Endothelial cell of umbilical vein (primary cell): ENCODE results near the gene F2RL2. TPM values are rescaled to one million over a fixed set of nuclear protein-coding genes. Genes with fewer than 3 reads are reported as not detected.

Source experiments
- BruUV-seq: library from RNA; stranded (reverse); fragments of 400-500 nt; replicated peaks from 2 replicates; lab custom pipeline; 2021; lab: Mats Ljungman, UMichigan
- CTCF ChIA-PET: fragments of 300-600, 350-600 bp; sonication (Branson Sonifier 250); formaldehyde crosslinking; loops from one replicate; lab custom pipeline; 2021; ENCODE audit warnings: antibody characterized with exemption, inconsistent platforms; lab: Charles Lee
- POLR2A ChIA-PET: fragments of 300-600, 350-600 bp; sonication (Branson Sonifier 250); formaldehyde crosslinking; loops from one replicate; lab custom pipeline; 2021; ENCODE audit warnings: antibody characterized with exemption, inconsistent platforms; lab: Charles Lee
- DNase-seq: peaks from one replicate; pipeline ENCODE4 v3.0.0-alpha.2; 2011; ENCODE audit warnings: low read depth, low spot score
- FAIRE-seq: peaks from 2 replicates; lab custom pipeline; 2011; peaks lifted over from hg19 to GRCh38; lab: Jason Lieb, UNC
- H2AFZ ChIP-seq: 2 replicates; pipeline ENCODE4 v1.6.0; 2012; ENCODE audit warnings: low read depth, low read length, control low read depth, inconsistent platforms
- H3K27ac ChIP-seq: 2 replicates; pipeline ENCODE4 v1.5.1; 2011; ENCODE audit warnings: low read depth, mild to moderate bottlenecking, control low read depth, low read length, moderate library complexity; ENCODE audit not compliant: insufficient read depth
- H3K27me3 ChIP-seq, 2 experiments: 2 replicates each; pipeline versions ENCODE4 v1.6.0 to v1.6.1; 2011; ENCODE audit warnings: low read length in 2 of 2, mixed read lengths in 1 of 2; ENCODE audit not compliant: control insufficient read depth in 2 of 2, insufficient read depth in 2 of 2
- H3K36me3 ChIP-seq, 2 experiments: 2 replicates in 1 of 2; 3 replicates in 1 of 2; pipeline ENCODE4 v1.5.1; 2011; ENCODE audit warnings: low read length in 2 of 2, mild to moderate bottlenecking in 1 of 2, moderate library complexity in 1 of 2; ENCODE audit not compliant: control insufficient read depth in 2 of 2, insufficient read depth in 2 of 2; ENCODE audit errors: extremely low read depth in 1 of 2
- H3K4me1 ChIP-seq: 3 replicates; pipeline ENCODE4 v1.5.1; 2011; ENCODE audit warnings: mild to moderate bottlenecking, low read length; ENCODE audit not compliant: control insufficient read depth, insufficient read depth; ENCODE audit errors: extremely low read depth
- H3K4me2 ChIP-seq: 2 replicates; pipeline ENCODE4 v1.6.1; 2011; ENCODE audit warnings: low read length, control low read depth, mixed read lengths; ENCODE audit not compliant: insufficient read depth
- H3K4me3 ChIP-seq, 3 experiments: fragments of 200-600 bp in 1 of 3; sonication (generic), shearing (Covaris generic) in 1 of 3; replicated peaks in 1 of 3; 2 replicates each; pipeline ENCODE4 v1.5.1; 2011 to 2016; ENCODE audit warnings: control low read depth in 3 of 3, low read length in 3 of 3, mild to moderate bottlenecking in 2 of 3, inconsistent platforms in 1 of 3, low read depth in 1 of 3, moderate library complexity in 1 of 3; ENCODE audit not compliant: insufficient read depth in 1 of 3
- H3K79me2 ChIP-seq: 2 replicates; pipeline ENCODE4 v1.6.0; 2012; ENCODE audit warnings: low read length, inconsistent platforms; ENCODE audit not compliant: control insufficient read depth, insufficient read depth
- H3K9ac ChIP-seq: replicated peaks from 2 replicates; pipeline ENCODE3; 2011; ENCODE audit warnings: low read length, control low read depth; ENCODE audit not compliant: insufficient read depth; ENCODE audit errors: extremely low read depth
- H3K9me1 ChIP-seq: replicated peaks from 3 replicates; pipeline ENCODE4 v1.6.0; 2011; ENCODE audit warnings: mild to moderate bottlenecking, low read length; ENCODE audit not compliant: control insufficient read depth, insufficient read depth; ENCODE audit errors: extremely low read depth
- H3K9me3 ChIP-seq: replicated peaks from 2 replicates; pipeline ENCODE4 v1.5.1; 2012; ENCODE audit warnings: low read length, inconsistent platforms; ENCODE audit not compliant: control insufficient read depth, insufficient read depth
- H4K20me1 ChIP-seq: replicated peaks from 2 replicates; pipeline ENCODE3; 2011; ENCODE audit warnings: mild to moderate bottlenecking, low read length; ENCODE audit not compliant: control insufficient read depth, insufficient read depth; ENCODE audit errors: extremely low read depth
- CTCF ChIP-seq, 2 donors: IDR thresholded peaks; 1 replicate in 1 of 2; 2 replicates in 1 of 2; pipeline ENCODE4 v1.5.1; 2011; ENCODE audit warnings: low read length in 2 of 2, mild to moderate bottlenecking in 2 of 2, moderate library complexity in 2 of 2, control low read depth in 1 of 2, inconsistent platforms in 1 of 2, low read depth in 1 of 2; ENCODE audit not compliant: insufficient read depth in 1 of 2; ENCODE audit errors: extremely low read depth in 1 of 2
- EZH2 ChIP-seq: IDR thresholded peaks from 2 replicates; pipeline ENCODE4 v1.6.1; 2012; ENCODE audit warnings: borderline replicate concordance, low read depth, mild to moderate bottlenecking, moderate library complexity, low read length, inconsistent platforms; ENCODE audit not compliant: severe bottlenecking
- FOS ChIP-seq: IDR thresholded peaks from 2 replicates; pipeline ENCODE4 v1.6.1; 2011; ENCODE audit warnings: mild to moderate bottlenecking, low read length, moderate library complexity, borderline replicate concordance; ENCODE audit not compliant: insufficient read depth
- GATA2 ChIP-seq: IDR thresholded peaks from 2 replicates; pipeline ENCODE4 v1.7.0; 2011; ENCODE audit warnings: low read depth, mild to moderate bottlenecking, moderate library complexity, mixed read lengths, low read length; ENCODE audit not compliant: insufficient read length, insufficient read depth
- JUN ChIP-seq: IDR thresholded peaks from 2 replicates; pipeline ENCODE4 v1.6.1; 2011; ENCODE audit warnings: borderline replicate concordance, low read depth; ENCODE audit not compliant: insufficient read length, insufficient read depth
- MAX ChIP-seq: IDR thresholded peaks from 2 replicates; pipeline ENCODE4 v1.6.1; 2011; ENCODE audit not compliant: insufficient read depth, insufficient read length
- MYC ChIP-seq: IDR thresholded peaks from one replicate; pipeline ENCODE4 v1.6.1; 2011; ENCODE audit warnings: mild to moderate bottlenecking, low read depth, low read length
- POLR2A ChIP-seq: IDR thresholded peaks from 2 replicates; pipeline ENCODE4 v1.6.1; 2012; ENCODE audit warnings: low read depth, mild to moderate bottlenecking, control low read depth, low read length
- POLR2AphosphoS5 ChIP-seq: IDR thresholded peaks from 2 replicates; pipeline ENCODE4 v1.6.1; 2012; ENCODE audit warnings: low read depth, mild to moderate bottlenecking, control low read depth, low read length, moderate library complexity; ENCODE audit not compliant: insufficient read depth
- dilution Hi-C: fragments of 300-500 bp; cut with MboI; formaldehyde crosslinking; loops from one replicate; pipeline ENCODE4 v1.15.0; 2019; ENCODE audit warnings: low sequenced_read_pairs; ENCODE audit not compliant: extremely low pct_ligation_motif_present
- intact Hi-C: fragments of 100-400 bp; cut with micrococcal nuclease; formaldehyde crosslinking; loops from one replicate; pipeline ENCODE4 v1.10.0; 2022
- polyA plus RNA-seq, 4 experiments: library from polyadenylated mRNA; depleted of rRNA in 3 of 4; stranded (reverse) in 3 of 4; unstranded in 1 of 4; fragments of >200 nt; gene quantifications; 2 replicates each; pipeline versions ENCODE4 v1.2.1 to v1.2.3, GENCODE V29; 2011 to 2012; ENCODE audit warnings: missing spikeins in 1 of 4
- total RNA-seq: library from RNA; stranded (reverse); gene quantifications from 2 replicates; pipeline ENCODE4 v1.2.3, GENCODE V29; 2021

Gene F2RL2
- total and polyA plus RNA-seq, 2 donors (not counting 3 experiments of a cell fraction or from before 2014, with no cell fraction given): 19.8 to 33.3 TPM

- TF ChIP-seq FOS (no peak), JUN (no peak), POLR2A (no peak), MYC (no peak), MAX (no peak), EZH2 (no peak), CTCF (IDR thresholded peaks at IDR 0.05; ENCODE audit: extremely low read depth in 1 of 2, insufficient read depth in 1 of 2, low read depth in 1 of 2, low read length in 2 of 2) (no peak), POLR2AphosphoS5 (no peak), GATA2 (no peak)
- H3K9me1 ChIP-seq: no peaks in the 10 kb centered on the region
- H3K79me2 ChIP-seq: no peaks in the 10 kb centered on the region
- H4K20me1 ChIP-seq: no peaks in the 10 kb centered on the region
- no peaks in the 10 kb centered on the region for H3K27me3 ChIP-seq
- ChIA-PET CTCF (interaction anchor here (1.4 to 1.9 kb wide), 2 partner anchors 8 to 118 kb away, joined by 3 to 7 read pairs; no protein-coding TSS in a partner anchor), POLR2A (no interaction called here)
- dilution Hi-C loops: no loop called here
- FAIRE-seq (no peak), DNase-seq (no peak)
- H2AFZ ChIP-seq: peak overlapping the region; percentile 11
- BruUV-seq: no TSS peak
- H3K36me3 ChIP-seq: no peaks in the 10 kb centered on the region
- H3K9me3 ChIP-seq: no peaks in the 10 kb centered on the region
- H3K4me1 ChIP-seq: peaks cover 39% of the 10 kb centered on the region
- no peak overlapping the region for H3K4me3 ChIP-seq
- no peak overlapping the region for H3K27ac ChIP-seq
- no peak overlapping the region for H3K9ac ChIP-seq
- H3K4me2 ChIP-seq: no peak overlapping the region
- intact Hi-C loops: no loop called here
Measured at GRCh38 chr5:76657091-76657490, 33.9 kb upstream of the F2RL2 start.
